Muscle of leg (tissue), 11 donors: ENCODE results near the gene PCSK5. TPM values are rescaled to one million over a fixed set of nuclear protein-coding genes. Genes with fewer than 3 reads are reported as not detected.

Experiments used
- DNase-seq: peaks from one replicate; pipeline ENCODE4 v3.0.0; 2013
- H3K27ac ChIP-seq: one replicate; pipeline ENCODE4 v1.5.1; 2013; ENCODE audit warnings: mild to moderate bottlenecking, low read length, control low read depth
- H3K27me3 ChIP-seq: one replicate; pipeline ENCODE4 v1.6.1; 2013; ENCODE audit warnings: low read length; ENCODE audit not compliant: control insufficient read depth, insufficient read depth
- H3K36me3 ChIP-seq: one replicate; pipeline ENCODE4 v1.6.1; 2013; ENCODE audit warnings: low read length; ENCODE audit not compliant: control insufficient read depth, insufficient read depth
- H3K4me1 ChIP-seq: one replicate; pipeline ENCODE4 v1.6.1; 2013; ENCODE audit warnings: low read length; ENCODE audit not compliant: control insufficient read depth, insufficient read depth
- H3K4me3 ChIP-seq: one replicate; pipeline ENCODE4 v1.5.1; 2013; ENCODE audit warnings: low read length, control low read depth
- H3K9me3 ChIP-seq: replicated peaks from 2 replicates; pipeline ENCODE4 v1.6.1; 2013; ENCODE audit warnings: low read depth, low read length; ENCODE audit not compliant: control insufficient read depth
- whole genome bisulfite sequencing: methylation state at CpG from one replicate; pipeline ENCODE4 v1.1.5; 2013; ENCODE audit warnings: missing lambda C conversion rate; ENCODE audit not compliant: insufficient coverage; 5-methylcytosine and 5-hydroxymethylcytosine counted together
- polyA plus RNA-seq, 8 donors: library from polyadenylated mRNA; unstranded; fragments of 120-200 nt; gene quantifications; one replicate each; pipeline versions ENCODE4 v1.2.1 to v1.2.3, GENCODE V29; 2013; ENCODE audit warnings: inconsistent platforms in 1 of 8, low replicate concordance in 1 of 8; ENCODE audit not compliant: insufficient read length in 8 of 8, insufficient read depth in 1 of 8
- total RNA-seq: library from RNA; stranded (reverse); fragments of 120-200 nt; gene quantifications from one replicate; pipeline ENCODE4 v1.2.4, GENCODE V29; 2013

PCSK5 gene
- total and polyA plus RNA-seq, 9 donors: 12.9 to 22.1 (median 16.7) TPM

DNA sequence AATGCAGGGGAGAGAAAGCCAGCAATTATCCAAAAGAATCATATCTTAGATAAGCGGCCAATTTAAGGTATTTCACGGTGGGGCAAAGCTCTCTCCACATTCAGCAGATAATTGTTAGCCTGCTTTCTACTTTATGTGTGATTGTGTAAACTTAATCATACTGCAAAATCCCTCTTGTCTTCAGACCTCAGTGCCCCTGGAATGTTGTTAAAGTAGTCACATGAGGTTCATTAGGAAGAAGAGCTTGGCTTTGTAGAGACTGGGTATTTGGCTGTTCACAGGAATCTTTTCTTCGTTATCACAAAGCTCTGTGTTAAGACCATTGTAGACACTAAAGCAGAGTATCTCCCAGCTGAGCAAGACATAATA is 376.8 kb downstream of the PCSK5 start:
- WGBS: no CpG with 5 or more reads among the region's 3 CpGs

DNA sequence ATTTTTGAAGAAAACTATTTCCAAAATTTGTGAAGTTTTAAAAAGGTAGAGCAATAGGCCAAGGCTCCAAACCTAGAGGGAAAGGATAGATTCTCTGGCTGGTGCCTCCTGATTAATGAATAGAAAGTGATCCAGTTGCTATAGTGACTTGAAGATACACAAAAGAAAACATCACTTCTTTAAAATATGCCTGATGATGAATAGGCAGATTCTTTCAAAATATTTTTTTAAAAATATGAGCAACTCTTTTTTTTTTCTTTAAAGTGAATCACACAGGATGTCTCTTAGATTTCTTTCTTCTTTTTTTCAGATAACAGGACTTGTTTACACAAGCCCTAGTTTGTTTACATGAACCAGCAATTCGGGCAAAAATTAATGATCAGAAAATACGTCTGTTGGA is 379.3 kb downstream of the PCSK5 start:
- Histone ChIP-seq H3K4me3 (no peak overlapping the region), H3K27me3 (no peaks in the 10 kb centered on the region), H3K9me3 (no peaks in the 10 kb centered on the region), H3K27ac (peak overlapping the region; percentile 45), H3K36me3 (no peaks in the 10 kb centered on the region), H3K4me1 (peaks cover 4% of the 10 kb centered on the region)
- DNase-seq: peak; percentile 73
- no CpG with 5 or more reads among the region's 2 CpGs for WGBS

More for the DNA sequence above, 376.8 kb downstream of the PCSK5 start:
- Histone ChIP-seq H3K9me3 (peaks cover 4% of the 10 kb centered on the region), H3K4me3 (no peak overlapping the region), H3K4me1 (peaks cover 4% of the 10 kb centered on the region), H3K27me3 (no peaks in the 10 kb centered on the region), H3K36me3 (no peaks in the 10 kb centered on the region), H3K27ac (no peak overlapping the region)
- no peak for DNase-seq

DNA sequence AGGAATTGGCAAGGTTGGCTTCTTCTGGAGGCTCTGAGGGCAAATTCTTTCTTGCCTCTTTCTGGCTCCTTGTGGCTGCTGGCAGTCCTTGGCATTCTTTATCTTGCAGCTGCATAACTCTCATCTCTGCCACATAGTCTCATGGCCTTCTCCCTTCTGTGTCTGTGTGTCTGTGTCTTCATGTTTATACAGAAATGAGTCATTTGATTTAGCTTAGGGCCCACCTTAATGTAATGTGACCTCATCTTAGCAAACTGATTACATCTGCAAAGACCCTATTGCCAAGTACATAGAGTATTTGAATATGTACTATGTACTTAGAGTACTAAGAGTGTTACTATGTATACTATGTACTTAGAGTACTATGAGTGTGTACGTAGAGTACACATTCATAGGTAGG is 381.3 kb downstream of the PCSK5 start:
- H3K27me3 ChIP-seq: no peaks in the 10 kb centered on the region
- WGBS: no CpG with 5 or more reads among the region's 1 CpG
- H3K36me3 ChIP-seq: no peaks in the 10 kb centered on the region
- H3K27ac ChIP-seq: no peak overlapping the region
- no peak for DNase-seq
- peaks cover 4% of the 10 kb centered on the region for H3K4me1 ChIP-seq
- no peak overlapping the region for H3K4me3 ChIP-seq
- no peaks in the 10 kb centered on the region for H3K9me3 ChIP-seq

DNA sequence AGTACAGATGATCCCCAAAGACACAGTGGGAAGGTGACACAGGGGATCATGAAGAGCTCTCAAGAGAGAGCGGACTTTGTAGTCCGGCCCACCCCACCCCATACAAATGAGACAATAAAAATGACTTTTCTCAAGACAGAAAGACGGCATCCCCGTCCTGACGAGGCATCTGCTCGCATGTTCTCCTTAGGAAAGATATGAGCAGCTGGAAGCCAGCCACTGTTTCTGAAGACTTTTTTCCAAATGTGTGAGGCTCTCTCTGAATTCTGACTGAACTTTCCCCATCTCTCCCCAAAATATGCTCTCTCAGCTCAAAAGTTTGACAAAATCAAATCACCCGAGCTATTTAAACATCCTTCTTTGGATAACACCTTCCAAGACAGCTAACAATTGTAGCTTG is 398.6 kb downstream of the PCSK5 start:
- Histone ChIP-seq H3K4me1 (peaks cover 11% of the 10 kb centered on the region), H3K27me3 (no peaks in the 10 kb centered on the region), H3K27ac (no peak overlapping the region), H3K9me3 (no peaks in the 10 kb centered on the region), H3K36me3 (no peaks in the 10 kb centered on the region), H3K4me3 (no peak overlapping the region)
- DNase-seq: peak; percentile 57
- 67% methylated on average over 6 of the region's 7 CpGs for WGBS

DNA sequence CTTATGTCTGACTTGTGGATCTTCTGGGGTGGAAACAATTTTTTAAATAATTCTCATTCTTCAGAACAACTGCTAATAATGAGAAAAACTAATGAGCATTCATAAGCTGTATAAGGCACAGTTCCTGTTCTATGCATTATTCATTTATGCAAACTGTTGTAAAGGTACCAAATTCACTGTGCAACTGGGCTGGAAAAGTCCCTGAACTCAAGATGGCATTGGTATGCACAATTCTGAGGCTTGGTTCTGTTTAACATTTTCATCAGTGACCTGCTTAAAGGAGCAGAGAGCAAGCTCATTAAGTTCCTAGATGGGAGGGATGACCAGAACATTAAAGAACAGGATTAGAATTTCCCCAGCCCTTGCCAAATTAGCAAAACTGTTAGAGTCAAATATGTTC is 399.2 kb downstream of the PCSK5 start:
- Histone ChIP-seq H3K4me1 (peaks cover 15% of the 10 kb centered on the region), H3K4me3 (no peak overlapping the region), H3K27me3 (no peaks in the 10 kb centered on the region), H3K27ac (no peak overlapping the region), H3K9me3 (no peaks in the 10 kb centered on the region), H3K36me3 (no peaks in the 10 kb centered on the region)
- no peak for DNase-seq

DNA sequence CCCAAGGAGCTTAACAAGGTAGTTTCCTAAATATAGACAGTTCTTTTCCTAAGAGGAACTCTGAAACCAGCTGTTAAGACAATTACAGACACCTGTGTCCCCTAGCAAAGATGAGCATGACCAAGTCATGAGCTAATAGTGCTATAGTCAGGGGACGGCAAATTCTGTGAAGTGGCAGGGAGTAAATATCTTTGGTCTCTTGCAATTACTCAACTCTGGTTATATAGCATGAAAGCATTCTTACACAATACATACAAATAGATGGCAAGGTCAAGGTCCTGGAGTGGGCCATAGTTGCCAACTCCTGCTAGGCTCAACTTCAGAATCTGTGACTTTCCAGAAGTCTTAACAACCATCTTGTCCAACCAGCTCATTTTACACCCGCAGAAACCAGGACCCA is 400.1 kb downstream of the PCSK5 start:
- H3K4me1 ChIP-seq: peaks cover 17% of the 10 kb centered on the region
- H3K27ac ChIP-seq: no peak overlapping the region
- 100% methylated on average over 1 of the region's 2 CpGs for WGBS
- no peak overlapping the region for H3K4me3 ChIP-seq
- H3K36me3 ChIP-seq: no peaks in the 10 kb centered on the region
- no peak for DNase-seq
- no peaks in the 10 kb centered on the region for H3K9me3 ChIP-seq
- no peaks in the 10 kb centered on the region for H3K27me3 ChIP-seq

DNA sequence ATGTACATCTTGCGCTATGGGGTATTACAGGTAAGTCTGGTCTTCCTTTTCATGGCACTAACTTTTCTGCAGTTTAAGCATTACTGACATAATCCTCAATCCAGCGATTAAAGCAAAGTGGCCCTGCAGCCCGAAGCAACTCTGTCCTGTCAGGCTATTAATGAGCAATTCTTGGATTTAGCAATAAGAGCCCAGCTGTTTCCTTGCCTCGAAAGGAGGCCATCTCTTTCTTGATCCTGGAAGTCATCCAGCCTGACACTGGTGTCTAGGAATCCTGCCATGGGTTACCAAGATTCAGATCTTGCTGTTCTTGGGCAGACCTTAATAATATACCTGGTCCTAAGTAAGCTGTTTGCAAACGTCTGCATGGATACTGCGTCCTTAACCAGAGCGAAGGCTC is 401.8 kb downstream of the PCSK5 start:
- Histone ChIP-seq H3K27ac (no peak overlapping the region), H3K27me3 (no peaks in the 10 kb centered on the region), H3K4me3 (no peak overlapping the region), H3K36me3 (no peaks in the 10 kb centered on the region), H3K9me3 (no peaks in the 10 kb centered on the region), H3K4me1 (peaks cover 27% of the 10 kb centered on the region)
- DNase-seq: peak; percentile 17
- WGBS: 51% methylated on average over 5 of the region's 7 CpGs

DNA sequence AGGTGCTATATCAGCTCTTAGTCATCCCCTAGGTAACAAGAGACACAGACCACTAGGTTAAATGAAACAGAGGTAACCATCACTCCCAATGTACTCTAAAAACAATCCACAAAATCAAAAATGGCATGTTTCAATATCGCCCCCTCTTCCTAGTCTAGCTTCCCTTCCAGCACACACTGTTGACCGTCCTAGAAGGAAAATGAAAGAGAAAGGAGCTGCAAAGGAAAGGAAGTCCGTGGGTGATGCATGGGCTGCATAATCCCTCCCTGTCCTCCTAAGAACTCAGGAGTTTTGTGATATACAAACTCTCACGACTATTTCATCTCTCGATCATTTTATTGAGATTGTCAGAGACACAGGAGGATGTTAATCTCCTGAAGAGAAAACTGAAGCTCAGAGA is 402.2 kb downstream of the PCSK5 start:
- H3K9me3 ChIP-seq: no peaks in the 10 kb centered on the region
- no peaks in the 10 kb centered on the region for H3K27me3 ChIP-seq
- H3K27ac ChIP-seq: no peak overlapping the region
- no peak overlapping the region for H3K4me3 ChIP-seq
- peaks cover 31% of the 10 kb centered on the region for H3K4me1 ChIP-seq
- H3K36me3 ChIP-seq: no peaks in the 10 kb centered on the region
- no CpG with 5 or more reads among the region's 5 CpGs for WGBS
- DNase-seq: peak; percentile 20

DNA sequence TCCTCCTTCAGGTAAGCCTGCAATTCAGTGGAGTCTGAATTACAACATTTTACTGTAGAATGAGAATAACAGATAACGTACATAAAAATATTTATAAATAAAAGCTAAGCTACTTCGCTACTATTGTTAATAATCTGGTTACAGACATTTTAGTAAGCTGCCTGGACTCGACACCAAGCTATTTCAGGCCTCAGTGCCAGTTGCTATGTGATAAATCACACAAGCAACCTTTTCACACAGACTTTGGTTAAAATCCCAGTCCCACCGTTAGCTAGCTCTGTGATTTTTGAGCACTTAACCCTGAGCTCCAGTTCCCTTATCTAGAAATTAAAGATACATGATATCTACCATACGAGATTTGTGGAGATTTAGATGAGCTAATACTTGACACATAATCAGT is 403.8 kb downstream of the PCSK5 start:
- no CpG with 5 or more reads among the region's 5 CpGs for WGBS
- Histone ChIP-seq H3K36me3 (no peaks in the 10 kb centered on the region), H3K4me3 (no peak overlapping the region), H3K4me1 (peaks cover 40% of the 10 kb centered on the region), H3K27me3 (no peaks in the 10 kb centered on the region), H3K9me3 (no peaks in the 10 kb centered on the region), H3K27ac (peak overlapping the region; percentile 35)
- DNase-seq: peak; percentile 13

DNA sequence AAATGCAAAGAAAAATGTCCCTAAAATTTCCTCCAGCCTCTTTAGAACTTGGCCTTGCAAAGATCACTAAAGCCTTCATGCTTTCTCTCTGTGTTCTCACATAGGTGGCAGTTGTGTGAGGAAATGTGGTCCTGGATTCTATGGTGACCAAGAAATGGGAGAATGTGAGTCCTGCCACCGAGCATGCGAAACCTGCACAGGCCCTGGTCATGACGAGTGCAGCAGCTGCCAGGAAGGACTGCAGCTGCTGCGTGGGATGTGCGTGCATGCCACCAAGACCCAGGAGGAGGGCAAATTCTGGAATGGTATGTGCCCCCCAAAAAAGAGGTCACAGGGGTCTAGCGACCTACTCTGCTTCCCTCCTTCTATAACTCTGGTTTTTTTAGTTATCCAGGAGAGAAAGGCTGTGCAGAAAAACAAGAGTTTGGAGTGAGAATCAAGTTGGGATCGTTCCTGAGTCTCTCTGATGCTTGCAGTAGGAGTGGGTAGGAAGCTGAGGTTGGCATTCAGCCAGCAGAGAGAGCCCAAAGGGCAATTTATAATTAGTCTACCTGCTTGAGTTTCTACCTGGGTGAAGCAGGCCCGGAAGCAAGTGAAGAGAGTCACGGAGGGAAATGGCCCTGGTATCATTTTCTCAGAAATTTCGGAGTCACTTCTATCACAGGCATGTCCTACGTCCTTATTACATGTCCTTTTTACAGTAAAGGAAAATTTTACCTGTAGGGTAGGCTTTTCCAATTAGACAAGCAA is 406.3 kb downstream of the PCSK5 start:
- no peaks in the 10 kb centered on the region for H3K27me3 ChIP-seq
- 61% methylated on average over 4 of the region's 11 CpGs for WGBS
- H3K4me1 ChIP-seq: peaks cover 37% of the 10 kb centered on the region
- H3K27ac ChIP-seq: peak overlapping the region; percentile 88
- no peaks in the 10 kb centered on the region for H3K36me3 ChIP-seq
- peak; percentile 22 for DNase-seq
- H3K9me3 ChIP-seq: no peaks in the 10 kb centered on the region
- no peak overlapping the region for H3K4me3 ChIP-seq
